GM19023 (cell line): Measurements from ENCODE around the gene NBPF3.
"Not testable (repeated sequence)": the region's sequence is repeated elsewhere in the genome, so short reads cannot be mapped to it uniquely, and the experiment has no call there.

Experiments used
- ATAC-seq: cut with Tn5 transposase; IDR thresholded peaks from one replicate; pipeline ENCODE4 v1.9.1; 2021; ENCODE audit warnings: mild to moderate bottlenecking, moderate library complexity; ENCODE audit not compliant: unreplicated experiment

Gene NBPF3

DNA sequence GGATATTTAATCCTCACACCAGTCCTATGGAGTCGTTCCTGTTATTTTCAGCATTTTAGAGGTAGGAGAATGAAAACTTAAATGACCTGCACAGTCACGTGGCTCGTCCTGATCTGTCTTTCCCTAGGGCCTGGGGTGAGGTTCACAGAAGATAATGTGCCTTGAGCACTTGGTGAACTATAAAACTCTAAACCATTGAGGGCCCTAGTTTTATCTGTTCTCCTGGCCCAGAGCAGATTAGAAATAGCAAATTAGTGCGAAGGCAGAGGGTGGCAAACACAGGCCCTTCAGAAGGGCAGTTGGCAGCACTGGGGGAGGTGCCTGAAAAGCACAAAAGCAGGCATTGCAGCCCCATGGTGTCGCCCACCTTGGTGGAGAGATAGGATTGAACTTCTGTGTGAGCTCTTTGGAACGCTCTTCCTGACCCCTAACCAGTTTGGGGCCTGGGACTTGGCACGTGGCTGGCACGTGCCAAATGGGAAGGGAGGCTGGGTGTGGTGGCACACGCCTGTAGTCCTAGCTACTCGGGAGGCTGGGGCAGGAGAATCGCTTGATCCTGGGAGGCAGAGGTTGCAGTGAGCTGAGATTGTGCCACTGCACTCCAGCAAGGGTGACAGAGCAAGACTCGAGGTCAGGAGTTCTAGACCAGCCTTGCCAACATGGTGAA, 1.2 kb upstream of the NBPF3 start:
- not testable (repeated sequence) for ATAC-seq

DNA sequence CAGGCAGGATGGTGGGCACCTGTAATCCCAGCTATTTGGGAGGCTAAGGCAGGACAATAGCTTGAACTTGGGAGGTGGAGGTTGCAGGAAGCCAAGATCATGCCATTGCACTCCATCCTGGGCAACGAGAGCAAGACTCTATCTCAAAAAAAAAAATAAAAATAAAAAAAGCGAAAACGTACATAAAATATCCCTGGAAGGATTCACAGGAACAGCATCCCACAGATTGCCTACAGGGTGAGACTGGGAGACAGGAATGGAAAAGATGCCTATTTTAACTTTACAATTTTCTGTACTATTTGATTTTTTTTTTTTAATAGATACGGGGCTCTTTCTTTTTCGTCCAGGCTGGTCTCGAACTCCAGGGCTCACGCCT, 604 bp upstream of the NBPF3 start:
- ATAC-seq, result no peak

DNA sequence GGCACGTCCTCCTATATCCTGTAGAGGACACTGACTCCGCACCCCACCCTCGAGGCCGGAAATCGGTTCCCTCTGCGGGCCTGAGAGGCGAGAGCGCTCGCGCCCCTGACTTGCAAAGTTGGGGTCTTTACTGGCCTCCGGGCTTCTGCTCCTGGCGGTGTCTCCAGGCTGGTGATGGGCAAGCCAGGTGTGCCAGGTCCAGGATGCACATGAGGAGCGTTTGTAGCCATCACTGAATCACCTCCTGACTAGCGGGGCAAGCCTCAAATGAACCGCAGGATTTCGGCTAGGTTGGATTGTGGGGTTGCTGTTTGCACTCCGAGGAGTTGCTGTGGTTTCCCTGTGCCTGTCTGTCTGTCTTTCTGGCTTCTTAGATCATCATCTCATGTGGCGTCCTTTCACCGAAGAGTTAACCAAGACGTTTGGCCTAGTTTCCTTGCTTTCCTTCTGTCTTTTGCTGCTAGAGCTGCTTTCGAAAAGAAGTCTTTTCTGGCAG, 741 bp downstream of the NBPF3 start:
- not testable (repeated sequence) for ATAC-seq

DNA sequence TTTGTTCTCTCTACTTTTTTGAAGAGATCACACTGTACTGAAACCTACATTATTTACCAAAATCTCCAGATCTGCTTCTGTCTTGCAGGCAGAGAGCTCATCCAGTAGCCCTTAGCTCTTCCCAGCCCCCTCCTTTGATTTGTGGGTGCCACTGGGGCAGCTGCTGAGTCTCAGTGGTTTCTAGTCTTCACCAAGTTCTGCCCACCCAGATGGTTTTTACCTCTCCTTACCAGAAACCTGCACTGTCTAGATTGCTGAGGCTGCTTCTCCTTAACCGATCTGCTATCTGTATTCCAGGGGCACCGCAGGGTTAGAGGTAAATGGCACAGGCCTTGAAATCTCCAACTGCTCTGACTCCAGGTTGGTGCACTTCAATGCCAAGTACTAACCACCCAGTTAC, 6.7 kb downstream of the NBPF3 start:
- not testable (repeated sequence) for ATAC-seq

DNA sequence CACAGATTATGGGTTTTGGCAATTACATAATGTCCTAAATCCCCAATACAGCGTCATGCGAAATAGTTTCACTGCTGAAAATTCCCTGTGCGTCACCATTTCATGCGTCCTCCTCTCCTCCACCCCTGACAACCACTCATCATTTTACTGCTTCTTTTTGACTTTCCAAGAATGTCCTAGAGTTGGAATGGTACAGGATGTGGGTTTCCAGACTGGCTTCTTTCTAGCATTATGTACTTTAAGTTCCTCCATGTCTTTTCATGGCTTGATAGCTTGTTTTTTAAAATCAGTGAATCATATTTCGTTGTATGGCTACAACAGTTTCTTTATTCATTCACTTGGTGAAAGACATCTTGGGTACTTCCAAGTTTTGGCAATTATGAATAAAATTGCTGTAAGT, 7.4 kb downstream of the NBPF3 start:
- ATAC-seq, result no peak

DNA sequence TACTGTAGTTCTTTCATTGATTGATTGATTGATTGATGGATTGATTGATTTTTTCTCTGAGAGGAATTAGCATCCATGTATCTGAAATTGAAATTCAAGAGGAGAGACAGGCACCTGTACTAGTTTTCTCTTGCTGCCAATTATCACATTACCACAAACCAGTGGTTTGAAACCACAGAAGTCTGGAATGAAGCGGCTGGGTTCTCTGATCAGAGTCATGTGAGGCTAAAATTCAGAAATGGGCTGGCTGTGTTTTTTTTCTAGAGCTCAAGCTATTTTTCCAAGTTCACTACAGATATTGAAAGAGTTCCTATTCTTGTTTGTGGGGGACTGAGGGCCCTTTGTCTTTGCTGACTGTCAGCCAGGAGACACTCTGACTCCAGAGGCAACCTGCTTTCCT, 10.0 kb downstream of the NBPF3 start:
- ATAC-seq, result no peak

DNA sequence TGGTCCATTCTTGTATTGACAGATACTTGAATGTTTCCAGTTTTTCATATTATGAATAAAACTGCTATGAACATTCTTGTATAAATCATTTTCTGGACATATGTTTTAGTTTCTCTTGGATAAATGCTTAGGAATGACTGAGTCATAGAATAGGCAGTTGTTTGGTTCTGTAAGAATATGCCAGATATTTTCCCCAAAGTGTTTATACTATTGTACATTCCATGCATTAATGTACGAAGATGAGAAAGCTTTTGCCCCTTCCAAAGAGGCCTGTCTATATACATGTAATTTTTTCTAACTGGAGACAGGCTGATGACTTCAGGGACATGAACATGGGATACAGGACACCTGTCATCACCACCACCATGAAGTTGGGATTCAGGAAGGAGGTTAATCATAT, 11.3 kb downstream of the NBPF3 start:
- ATAC-seq, result no peak

DNA sequence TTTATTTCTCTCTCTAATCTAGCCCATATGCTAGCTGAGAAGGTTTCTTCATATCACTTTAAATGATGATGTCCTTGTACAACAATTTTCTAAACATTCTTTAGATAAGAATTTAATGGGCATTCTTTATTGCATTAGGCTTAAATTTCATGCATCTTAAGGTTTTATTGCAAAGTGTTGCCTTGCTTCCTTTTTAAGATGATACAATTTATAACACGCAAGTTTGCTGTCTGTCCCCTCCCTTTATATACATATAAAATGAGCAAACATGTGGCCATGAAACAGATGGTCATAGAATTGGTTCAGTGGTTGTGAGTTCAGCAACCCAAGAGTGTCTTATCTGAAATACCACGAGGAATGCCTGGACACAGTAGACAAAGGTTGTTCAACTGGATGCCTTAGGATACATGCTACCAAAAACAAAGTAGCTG, 12.1 kb downstream of the NBPF3 start:
- ATAC-seq, result no peak

DNA sequence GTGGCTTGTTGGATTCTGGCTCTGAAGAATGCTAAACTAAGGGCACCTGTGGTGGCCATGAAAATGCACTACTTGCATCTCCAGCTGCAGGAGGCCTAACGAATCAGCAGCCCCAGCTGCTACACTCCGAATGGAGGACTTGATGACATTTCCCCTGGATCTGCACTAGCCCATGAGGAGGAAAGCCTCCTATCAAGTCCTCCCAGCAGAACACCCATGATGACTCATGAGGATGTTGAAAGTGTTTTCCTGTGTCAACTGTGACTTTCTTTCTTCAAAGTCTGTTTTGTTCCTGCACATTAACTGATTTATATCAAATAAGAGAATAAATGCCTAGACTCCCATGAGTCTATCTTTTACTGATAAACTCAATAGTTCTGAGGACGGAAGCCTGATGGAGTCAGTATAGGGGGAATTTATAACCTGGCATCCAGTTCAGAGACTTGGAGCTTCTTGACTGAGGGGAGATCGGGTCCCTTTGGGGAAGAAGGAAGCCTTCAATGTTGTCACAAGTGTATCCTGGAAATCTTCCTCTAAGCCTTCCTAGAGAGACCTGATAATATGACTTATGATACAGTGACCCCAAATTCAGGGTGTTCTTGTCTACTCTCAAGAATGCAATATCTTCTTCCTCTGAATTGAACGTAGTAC, 14.2 kb downstream of the NBPF3 start:
- not testable (repeated sequence) for ATAC-seq

DNA sequence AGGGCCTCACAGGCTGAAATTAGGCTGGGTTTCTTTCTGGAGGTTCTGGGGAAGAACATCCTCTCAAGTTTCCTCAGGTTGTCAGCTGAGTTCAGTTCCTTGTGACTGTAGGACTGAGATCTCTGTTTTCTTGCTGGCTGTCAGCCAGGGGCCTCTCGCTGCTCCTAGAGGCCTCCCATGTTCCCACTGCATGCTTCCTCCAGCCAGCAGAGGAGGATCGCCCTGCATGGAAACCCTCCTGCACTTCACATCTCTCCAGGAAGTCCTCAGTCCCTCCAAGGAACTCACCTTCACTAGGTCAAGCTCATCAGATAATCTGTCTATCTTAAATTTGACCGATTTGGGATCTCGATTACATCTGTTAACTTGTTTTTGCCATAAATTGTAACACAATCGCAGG, 15.0 kb downstream of the NBPF3 start:
- ATAC-seq, result not testable (repeated sequence)

DNA sequence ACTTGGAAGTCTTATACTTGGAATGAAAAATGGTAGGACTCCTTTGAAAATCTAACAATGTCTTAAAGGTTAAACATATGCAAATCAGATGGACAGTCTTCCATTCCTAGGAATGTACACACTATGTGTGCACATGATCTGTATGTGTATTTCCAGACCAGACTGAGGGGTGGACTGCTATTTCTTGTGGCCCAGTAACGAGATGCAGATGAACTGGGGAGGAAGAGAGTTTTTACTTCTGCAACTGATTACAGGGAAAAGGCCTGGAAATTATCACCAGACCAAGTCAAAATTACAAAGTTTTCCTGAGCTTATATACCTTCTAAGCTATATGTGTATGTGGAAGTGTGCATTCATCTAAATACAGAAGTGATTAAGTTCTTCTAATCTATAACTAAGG, 17.7 kb downstream of the NBPF3 start:
- no peak for ATAC-seq

DNA sequence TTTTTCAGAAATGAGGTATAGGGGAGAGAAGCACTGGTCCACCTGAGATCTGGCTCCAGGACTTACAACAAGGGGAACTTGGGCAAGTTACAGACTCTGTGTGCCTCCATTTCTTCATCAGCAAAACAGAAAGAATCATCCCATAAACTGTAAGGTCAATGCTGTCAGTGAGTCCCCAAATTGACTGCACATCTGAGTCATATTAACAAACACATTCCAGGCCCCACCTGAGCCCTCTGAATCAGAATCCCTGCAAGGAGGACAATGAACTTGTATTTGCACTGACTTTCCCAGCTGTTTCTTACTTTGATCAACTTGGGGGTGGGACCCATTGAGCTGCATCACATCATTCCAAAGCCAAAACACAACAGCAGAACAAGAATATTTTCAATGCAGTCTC, 25.2 kb downstream of the NBPF3 start:
- not testable (repeated sequence) for ATAC-seq

DNA sequence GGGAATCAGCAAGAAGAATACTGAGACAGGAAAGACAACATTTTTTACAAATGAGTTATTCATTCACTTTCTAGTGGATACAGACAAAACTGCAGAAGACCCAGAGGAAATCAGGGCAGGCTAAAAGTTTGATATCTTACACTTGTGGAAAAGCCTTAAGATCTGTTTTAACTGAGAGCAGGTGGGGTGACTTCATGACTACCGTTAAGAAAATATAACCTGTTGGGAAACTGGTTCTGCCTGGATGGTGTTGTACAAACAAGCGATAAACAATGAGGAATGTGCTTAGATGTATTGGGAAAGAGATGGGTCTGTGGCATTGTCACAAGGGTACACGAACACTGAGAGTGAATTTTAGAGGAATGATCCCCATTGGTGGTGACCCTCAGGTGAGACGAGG, 28.0 kb downstream of the NBPF3 start:
- ATAC-seq, result not testable (repeated sequence)

DNA sequence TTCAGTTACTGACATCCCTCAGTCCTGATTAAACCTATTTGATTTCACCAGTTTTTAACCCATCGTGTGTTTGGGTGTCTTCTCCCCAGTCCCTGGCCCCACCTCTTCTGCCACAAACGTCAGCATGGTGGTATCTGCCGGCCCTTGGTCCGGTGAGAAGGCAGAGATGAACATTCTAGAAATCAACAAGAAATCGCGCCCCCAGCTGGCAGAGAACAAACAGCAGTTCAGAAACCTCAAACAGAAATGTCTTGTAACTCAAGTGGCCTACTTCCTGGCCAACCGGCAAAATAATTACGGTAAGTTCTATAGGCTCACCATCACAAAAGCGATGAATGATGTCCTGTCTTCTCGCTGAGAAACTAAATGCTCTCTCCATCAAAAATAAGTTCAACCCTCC, 28.7 kb downstream of the NBPF3 start:
- no peak for ATAC-seq

DNA sequence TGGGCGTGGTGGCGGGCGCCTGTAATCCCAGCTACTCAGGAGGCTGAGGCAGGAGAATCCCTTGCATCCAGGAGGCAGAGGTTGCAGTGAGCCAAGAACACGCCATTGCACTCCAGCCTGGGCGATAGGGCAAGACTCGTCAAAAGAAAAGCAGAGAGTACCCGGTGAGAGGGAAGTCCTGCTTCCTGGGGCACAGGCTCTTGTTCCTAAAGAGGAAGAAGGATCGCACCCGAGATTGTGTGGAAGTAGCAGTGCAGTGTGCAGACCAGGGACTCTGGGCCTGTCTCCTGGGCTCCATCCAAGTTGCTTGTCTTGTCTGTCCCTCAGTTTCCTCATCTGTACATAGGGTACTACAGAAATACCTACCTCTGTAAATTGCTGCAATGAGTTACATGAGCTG, 29.6 kb downstream of the NBPF3 start:
- ATAC-seq, result no peak

DNA sequence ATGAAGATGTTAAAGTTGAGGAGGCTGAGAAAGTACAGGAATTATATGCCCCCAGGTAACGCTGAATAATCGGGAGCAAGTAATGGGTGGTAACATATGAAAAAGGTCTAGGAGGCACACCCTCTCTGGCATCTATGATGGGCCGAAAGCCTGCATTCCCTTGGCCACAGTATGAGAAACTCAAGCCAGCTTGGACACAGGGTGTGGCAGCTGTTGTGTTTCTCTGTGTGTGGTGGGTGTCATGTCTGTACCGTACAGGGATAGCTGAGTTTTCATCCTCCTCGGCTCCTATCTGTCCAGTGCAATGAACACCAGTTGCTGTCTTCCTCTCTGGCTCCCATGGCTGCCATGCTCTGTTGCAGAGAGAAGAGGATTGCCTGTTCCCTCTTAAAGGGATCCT, 32.9 kb downstream of the NBPF3 start:
- ATAC-seq, result no peak

DNA sequence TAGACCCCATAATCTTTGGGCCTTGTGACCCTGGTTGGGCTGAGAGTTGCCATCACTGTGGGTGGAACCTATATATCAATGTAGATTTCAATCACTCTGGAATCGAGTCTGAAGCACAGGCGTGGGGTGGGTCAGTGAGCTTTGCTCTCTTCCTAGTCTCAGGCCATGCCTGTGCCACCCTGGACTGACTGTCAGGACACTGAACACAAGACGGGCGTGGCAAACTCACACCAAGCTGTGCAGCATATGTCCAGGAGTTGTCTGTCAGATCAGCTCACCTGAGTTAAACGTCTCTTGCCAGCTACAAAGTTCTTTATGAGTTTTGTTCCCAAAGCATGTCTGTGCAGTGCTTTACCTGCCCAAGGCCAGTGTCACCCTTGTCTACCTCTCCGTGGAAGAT, 38.4 kb downstream of the NBPF3 start:
- ATAC-seq, result no peak

DNA sequence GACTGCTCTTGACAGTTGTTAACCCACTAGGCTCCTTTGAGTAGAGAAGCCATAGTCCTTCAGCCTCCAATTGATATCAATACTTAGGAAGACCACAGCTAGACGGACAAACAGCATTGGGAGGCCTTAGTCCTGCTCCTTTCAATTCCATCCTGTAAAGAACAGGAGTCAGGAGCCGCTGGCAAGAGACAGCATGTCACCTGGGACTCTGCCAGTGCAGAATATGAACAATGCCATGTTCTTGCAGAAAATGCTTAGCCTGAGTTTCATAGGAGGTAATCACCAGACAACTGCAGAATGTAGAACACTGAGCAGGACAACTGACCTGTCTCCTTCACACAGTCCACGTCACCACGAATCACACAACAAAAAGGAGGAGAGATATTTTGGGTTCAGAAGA, 43.9 kb downstream of the NBPF3 start:
- not testable (repeated sequence) for ATAC-seq

DNA sequence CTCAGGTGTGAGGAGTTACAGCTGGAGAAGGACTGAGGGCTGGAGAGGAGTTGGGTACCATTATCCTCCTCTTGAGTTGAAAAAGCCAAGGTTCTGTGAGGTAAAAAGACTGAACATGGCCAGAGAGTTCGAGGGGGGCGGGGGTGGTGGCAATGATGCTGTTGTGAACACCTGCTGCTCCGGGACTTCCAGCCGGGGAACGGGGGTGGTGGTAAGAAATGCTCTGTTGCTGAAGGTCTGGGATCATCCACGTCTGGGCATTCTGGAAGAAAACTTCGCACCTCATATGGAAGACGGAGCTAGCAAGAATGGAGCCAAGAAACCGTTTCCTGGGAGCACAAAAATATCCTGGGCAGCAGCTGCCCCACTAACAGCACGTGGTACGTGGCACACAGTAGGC, 49.2 kb downstream of the NBPF3 start:
- ATAC-seq, result no peak

DNA sequence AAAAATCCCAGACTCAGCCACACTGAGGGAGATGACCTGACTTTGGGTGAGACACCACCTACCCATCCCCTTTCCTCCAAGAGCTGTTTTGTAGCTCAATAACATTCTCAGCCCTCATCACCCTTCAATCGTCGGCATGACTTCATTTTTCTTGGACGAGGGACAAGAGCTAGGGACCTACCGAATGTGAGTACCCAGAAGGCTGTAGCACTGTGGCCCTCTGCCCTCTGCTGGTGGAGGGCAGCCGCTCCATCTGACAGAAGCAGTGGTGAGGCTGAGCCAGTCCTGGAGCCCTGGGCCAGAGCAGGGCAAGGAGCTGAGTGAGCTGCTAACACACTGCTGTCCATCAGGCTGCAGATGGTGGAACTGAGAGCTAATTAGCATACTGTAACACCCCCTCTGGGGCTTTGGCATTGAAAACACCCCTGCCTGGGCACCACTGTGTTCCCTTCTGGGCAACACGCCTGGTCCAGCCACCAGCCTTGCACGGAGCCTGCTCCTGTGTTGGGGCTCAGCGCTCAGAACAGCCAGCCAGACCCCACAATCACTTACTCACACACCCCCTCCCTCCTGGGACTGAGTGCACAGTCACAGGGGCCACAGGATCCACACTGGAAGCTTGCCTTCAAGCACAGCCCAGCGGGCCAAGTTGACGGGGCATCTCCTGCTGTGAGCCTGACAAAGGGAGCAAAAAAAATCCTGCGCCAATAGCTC, 51.0 kb downstream of the NBPF3 start:
- no peak for ATAC-seq

DNA sequence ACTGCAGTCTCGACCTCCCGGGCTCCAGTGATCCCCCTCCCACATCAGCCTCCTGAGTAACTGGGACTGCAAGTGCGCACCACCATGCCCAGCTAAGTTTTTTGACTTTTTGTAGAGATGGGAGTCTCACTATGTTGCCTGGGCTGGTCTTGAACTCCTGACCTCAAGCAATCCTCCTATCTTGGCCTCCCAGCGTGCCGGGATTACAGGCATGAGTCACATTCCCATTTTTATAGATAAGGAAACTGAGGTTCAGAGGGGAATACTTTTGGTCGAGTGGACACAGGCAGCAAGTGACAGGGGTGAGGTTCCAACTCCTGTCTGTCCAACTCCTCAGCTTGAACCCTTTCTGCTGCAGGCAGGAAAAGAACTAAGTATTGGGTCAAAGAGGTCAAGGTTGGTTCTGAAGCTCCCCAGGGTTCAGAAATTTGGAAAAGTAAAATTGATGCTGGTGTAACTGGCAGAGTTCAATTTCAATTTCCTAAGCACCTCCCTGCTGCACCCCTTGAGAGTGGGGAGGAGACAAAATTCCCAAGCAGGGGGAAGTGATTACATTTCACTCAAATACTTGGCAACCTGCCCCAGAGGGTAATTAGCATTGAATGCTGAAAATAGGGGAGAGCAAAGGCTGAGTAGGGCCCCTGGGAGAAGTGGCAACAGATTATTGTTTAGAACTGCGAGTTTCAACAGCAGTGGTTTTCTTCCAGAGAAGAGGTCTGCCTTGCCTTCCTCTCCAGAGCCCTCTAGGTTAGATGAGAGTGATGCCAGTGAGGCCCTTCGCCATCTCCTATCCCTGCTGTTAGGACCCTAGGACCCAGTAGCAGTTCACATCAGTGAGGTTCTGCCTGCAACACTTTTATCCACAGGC, 51.8 kb downstream of the NBPF3 start:
- ATAC-seq, result no peak
